Activated naive CD8-positive, alpha-beta T cell treated with anti-CD3 and anti-CD28 coated beads, Interleukin-2, amount 10 ng/mL, durations not matched to agents 7 days and 5 days (primary cell): ENCODE data around the gene AMH. TPM values are rescaled to one million over a fixed set of nuclear protein-coding genes. Genes with fewer than 3 reads are reported as not detected.
A peak's percentile ranks its signal among the peaks of the same experiment; 100 is the strongest.

ENCODE experiments used
- ATAC-seq: fragments of 150-1000 bp; cut with Tn5 transposase; one replicate; pipeline ENCODE4 v1.10.0; 2021; ENCODE audit warnings: low read depth, moderate library complexity
- POLR2A ChIA-PET: fragments of 350-600 bp; sonication (Branson Sonifier 250); formaldehyde crosslinking; loops from one replicate; lab custom pipeline; 2021; ENCODE audit warnings: antibody characterized with exemption; lab: Charles Lee
- DNase-seq: peaks from one replicate; pipeline ENCODE4 v3.0.0; 2021
- H3K27ac Mint-ChIP-seq: one replicate; pipeline ENCODE4 v1.8.0; 2022; ENCODE audit warnings: mild to moderate bottlenecking, mixed read lengths
- H3K27me3 Mint-ChIP-seq: one replicate; pipeline ENCODE4 v1.8.0; 2022; ENCODE audit warnings: mild to moderate bottlenecking, moderate library complexity, mixed read lengths
- H3K36me3 Mint-ChIP-seq: one replicate; pipeline ENCODE4 v1.8.0; 2021; ENCODE audit warnings: mild to moderate bottlenecking, mixed read lengths
- H3K4me1 Mint-ChIP-seq: one replicate; pipeline ENCODE4 v1.8.0; 2021; ENCODE audit warnings: mixed read lengths
- H3K4me3 Mint-ChIP-seq: one replicate; pipeline ENCODE4 v1.8.0; 2022; ENCODE audit warnings: mild to moderate bottlenecking, moderate library complexity, mixed read lengths
- H3K9me3 Mint-ChIP-seq: one replicate; pipeline ENCODE4 v1.8.0; 2021; ENCODE audit warnings: mixed read lengths
- total RNA-seq, 2 experiments: library from RNA; stranded (reverse); gene quantifications; one replicate each; pipeline ENCODE4 v1.2.3, GENCODE V29; 2021

Gene AMH
- total RNA-seq, 2 experiments from 2014 or later: 9.7 to 10.4 TPM

GRCh38 chr19:2287585-2288337 lies 38.6 kb downstream of the AMH start:
- ATAC-seq: no peak
- Mint-ChIP-seq H3K4me1 (peaks cover 13% of the 10 kb centered on the region), H3K27ac (peak overlapping the region; percentile 70), H3K4me3 (no peak overlapping the region), H3K27me3 (peaks cover 3% of the 10 kb centered on the region), H3K36me3 (peaks cover 7% of the 10 kb centered on the region), H3K9me3 (no peaks in the 10 kb centered on the region)
- POLR2A ChIA-PET: no interaction called here
- no peak for DNase-seq

- Mint-ChIP-seq H3K4me3 (no peak overlapping the region), H3K27ac (peak overlapping the region; percentile 96), H3K4me1 (peaks cover 13% of the 10 kb centered on the region), H3K36me3 (peaks cover 11% of the 10 kb centered on the region), H3K27me3 (no peaks in the 10 kb centered on the region), H3K9me3 (no peaks in the 10 kb centered on the region)
- DNase-seq (no peak), ATAC-seq (no peak)
- POLR2A ChIA-PET: interaction anchor here (1.5 to 1.7 kb wide), 2 partner anchors 14 to 39 kb away, joined by 6 read pairs; partner anchors contain the start of gene LSM7
These were observed 39.3 kb downstream of the AMH start for GRCh38 chr19:2288338-2288817.

- Mint-ChIP-seq H3K27ac (peak overlapping the region; percentile 96), H3K9me3 (no peaks in the 10 kb centered on the region), H3K4me1 (peaks cover 14% of the 10 kb centered on the region), H3K4me3 (peak overlapping the region; percentile 91), H3K36me3 (peaks cover 14% of the 10 kb centered on the region), H3K27me3 (no peaks in the 10 kb centered on the region)
- ATAC-seq (peak; percentile 27), DNase-seq (peak; percentile 58)
- POLR2A ChIA-PET: interaction anchor here (0.6 to 1.7 kb wide), 5 partner anchors 14 to 105 kb away, joined by 3 to 6 read pairs (median 4); partner anchors contain the start of gene LSM7
These were observed 39.9 kb downstream of the AMH start for GRCh38 chr19:2288818-2289713.

- DNase-seq (peak; percentile 78), ATAC-seq (peak; percentile 74)
- peak overlapping the region; percentile 91 for H3K4me3 Mint-ChIP-seq
- H3K27me3 Mint-ChIP-seq: no peaks in the 10 kb centered on the region
- POLR2A ChIA-PET: interaction anchor here (0.6 to 1.7 kb wide), 7 partner anchors 15 to 172 kb away, joined by 3 to 8 read pairs (median 4); partner anchors contain the start of genes LSM7 and SPPL2B
- H3K9me3 Mint-ChIP-seq: no peaks in the 10 kb centered on the region
- peak overlapping the region; percentile 96 for H3K27ac Mint-ChIP-seq
- peaks cover 15% of the 10 kb centered on the region for H3K36me3 Mint-ChIP-seq
- H3K4me1 Mint-ChIP-seq: peaks cover 16% of the 10 kb centered on the region
These were observed 40.8 kb downstream of the AMH start for GRCh38 chr19:2289714-2290435.

- H3K4me1 Mint-ChIP-seq: peaks cover 18% of the 10 kb centered on the region
- ATAC-seq: peak; percentile 35
- H3K4me3 Mint-ChIP-seq: peak overlapping the region; percentile 78
- H3K27ac Mint-ChIP-seq: peak overlapping the region; percentile 82
- no peaks in the 10 kb centered on the region for H3K9me3 Mint-ChIP-seq
- peaks cover 15% of the 10 kb centered on the region for H3K36me3 Mint-ChIP-seq
- H3K27me3 Mint-ChIP-seq: no peaks in the 10 kb centered on the region
- DNase-seq: peak; percentile 71
- POLR2A ChIA-PET: interaction anchor here (0.5 to 1.5 kb wide), 5 partner anchors 38 to 172 kb away, joined by 3 to 8 read pairs (median 4); partner anchors contain the start of genes LSM7 and SPPL2B
These were observed 41.5 kb downstream of the AMH start for GRCh38 chr19:2290441-2291184.

DNA sequence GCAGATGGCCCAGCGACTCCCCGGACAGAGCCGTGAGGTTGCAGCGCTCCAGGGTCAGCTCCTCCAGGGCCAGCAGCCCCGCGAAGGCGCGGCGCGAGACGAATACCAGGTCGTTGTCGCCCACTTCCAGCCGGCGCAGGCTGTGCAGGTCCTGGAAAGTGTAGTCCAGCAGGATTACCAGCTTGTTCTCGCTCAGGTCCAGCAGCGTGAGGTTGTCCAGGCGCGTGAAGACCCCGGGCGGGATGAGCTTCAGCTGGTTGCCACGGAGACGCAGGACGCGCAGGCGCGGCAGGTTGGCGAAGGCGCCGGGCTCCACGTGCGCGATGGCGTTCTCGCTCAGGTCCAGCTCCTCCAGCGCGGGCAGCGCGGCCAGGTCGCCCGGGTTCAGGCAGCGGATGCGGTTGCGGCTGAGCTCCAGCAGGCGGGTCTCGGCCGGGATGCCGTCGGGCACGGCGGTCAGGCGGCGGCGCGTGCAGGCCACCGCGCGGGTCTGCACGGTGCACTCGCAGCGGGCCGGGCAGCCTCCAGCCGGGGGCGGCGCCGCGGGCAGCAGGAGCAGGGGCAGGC lies 42.1 kb downstream of the AMH start:
- Mint-ChIP-seq H3K27me3 (no peaks in the 10 kb centered on the region), H3K27ac (peak overlapping the region; percentile 82), H3K9me3 (no peaks in the 10 kb centered on the region), H3K36me3 (peaks cover 15% of the 10 kb centered on the region), H3K4me1 (peaks cover 18% of the 10 kb centered on the region), H3K4me3 (peak overlapping the region; percentile 78)
- DNase-seq: no peak
- POLR2A ChIA-PET: interaction anchor here (0.5 to 1.5 kb wide), 5 partner anchors 37 to 256 kb away, joined by 3 to 8 read pairs (median 4); partner anchors contain the start of genes LSM7 and SPPL2B
- no peak for ATAC-seq

GRCh38 chr19:2294687-2295335 lies 45.7 kb downstream of the AMH start:
- DNase-seq: no peak
- H3K4me1 Mint-ChIP-seq: peaks cover 8% of the 10 kb centered on the region
- no peaks in the 10 kb centered on the region for H3K27me3 Mint-ChIP-seq
- peaks cover 15% of the 10 kb centered on the region for H3K36me3 Mint-ChIP-seq
- no peak overlapping the region for H3K27ac Mint-ChIP-seq
- no peak for ATAC-seq
- no peaks in the 10 kb centered on the region for H3K9me3 Mint-ChIP-seq
- H3K4me3 Mint-ChIP-seq: no peak overlapping the region
- POLR2A ChIA-PET: interaction anchor here (1.1 to 1.4 kb wide), 2 partner anchors 33 to 59 kb away, joined by 3 read pairs; partner anchors contain the start of genes LSM7 and SPPL2B

DNA sequence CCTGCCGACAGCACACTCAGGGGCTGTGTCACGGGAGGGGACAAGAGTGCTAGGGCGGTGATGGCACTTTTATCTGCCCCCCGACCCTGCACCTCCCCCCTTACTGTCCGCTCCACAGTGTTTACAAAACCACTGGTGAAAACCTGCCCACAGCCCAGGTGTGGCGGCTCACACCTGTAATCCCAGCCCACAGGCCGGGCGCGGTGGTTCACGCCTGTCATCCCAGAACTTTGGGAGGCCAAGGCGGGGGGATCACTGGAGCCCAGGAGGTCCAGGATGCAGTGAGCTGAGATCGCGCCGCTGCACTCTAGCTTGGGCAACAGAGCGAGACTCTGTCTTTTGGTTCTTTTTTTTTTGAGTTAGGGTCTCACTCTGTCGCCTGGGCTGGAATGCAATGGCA lies 47.0 kb downstream of the AMH start:
- no peak overlapping the region for H3K27ac Mint-ChIP-seq
- no peaks in the 10 kb centered on the region for H3K27me3 Mint-ChIP-seq
- POLR2A ChIA-PET: no interaction called here
- ATAC-seq (no peak), DNase-seq (no peak)
- H3K4me1 Mint-ChIP-seq: peaks cover 7% of the 10 kb centered on the region
- no peaks in the 10 kb centered on the region for H3K9me3 Mint-ChIP-seq
- no peak overlapping the region for H3K4me3 Mint-ChIP-seq
- H3K36me3 Mint-ChIP-seq: peaks cover 12% of the 10 kb centered on the region

- H3K9me3 Mint-ChIP-seq: no peaks in the 10 kb centered on the region
- no peak overlapping the region for H3K4me3 Mint-ChIP-seq
- H3K27ac Mint-ChIP-seq: no peak overlapping the region
- no peak for ATAC-seq
- peaks cover 2% of the 10 kb centered on the region for H3K36me3 Mint-ChIP-seq
- POLR2A ChIA-PET: interaction anchor here (0.7 kb wide), 1 partner anchor 61 kb away, joined by 3 read pairs; no protein-coding TSS in a partner anchor
- peaks cover 29% of the 10 kb centered on the region for H3K27me3 Mint-ChIP-seq
- H3K4me1 Mint-ChIP-seq: peaks cover 4% of the 10 kb centered on the region
- DNase-seq: no peak
These were observed 51.4 kb downstream of the AMH start for GRCh38 chr19:2300533-2300932.
